WTC11 (cell line): Measurements from ENCODE around the gene PRPH. TPM values are rescaled to one million over a fixed set of nuclear protein-coding genes. Genes with fewer than 3 reads are reported as not detected.

Source experiments
- ATAC-seq: fragments of 200-7000 bp; cut with Tn5 transposase; 2 replicates; pipeline ENCODE4 v1.10.0; 2021; ENCODE audit warnings: mild to moderate bottlenecking, moderate library complexity
- CTCF ChIA-PET: fragments of 300-600 bp; sonication (Branson Sonifier 250); formaldehyde crosslinking; loops from one replicate; lab custom pipeline; 2021; ENCODE audit warnings: antibody characterized with exemption; lab: Charles Lee
- POLR2A ChIA-PET: fragments of 350-600 bp; sonication (Branson Sonifier 250); formaldehyde crosslinking; loops from one replicate; lab custom pipeline; 2021; ENCODE audit warnings: antibody characterized with exemption; lab: Charles Lee
- DNase-seq: peaks from one replicate; pipeline ENCODE4 v3.0.0; 2021; ENCODE audit warnings: low spot score
- H3K27ac Mint-ChIP-seq: 2 replicates; pipeline ENCODE4 v1.8.0; 2021; ENCODE audit warnings: mixed read lengths
- H3K27me3 Mint-ChIP-seq: 2 replicates; pipeline ENCODE4 v1.8.0; 2021; ENCODE audit warnings: low read depth, mild to moderate bottlenecking, moderate library complexity, mixed read lengths
- H3K36me3 Mint-ChIP-seq: 2 replicates; pipeline ENCODE4 v1.8.0; 2021; ENCODE audit warnings: mixed read lengths
- H3K4me1 Mint-ChIP-seq: 2 replicates; pipeline ENCODE4 v1.8.0; 2022; ENCODE audit warnings: mixed read lengths
- H3K4me3 Mint-ChIP-seq: 2 replicates; pipeline ENCODE4 v1.8.0; 2021; ENCODE audit warnings: mild to moderate bottlenecking, moderate library complexity, mixed read lengths
- H3K9me3 Mint-ChIP-seq: 2 replicates; pipeline ENCODE4 v1.8.0; 2021; ENCODE audit warnings: mixed read lengths
- ATF1 ChIP-seq: sonication (generic); formaldehyde crosslinking; IDR thresholded peaks from 2 replicates; pipeline ENCODE4 v1.8.1; 2023; ENCODE audit warnings: mild to moderate bottlenecking, moderate library complexity, missing genetic modification reagents
- CDX4 ChIP-seq: fragments of 250-450 bp; sonication (Bioruptor Pico); IDR thresholded peaks from 2 replicates; pipeline ENCODE4 v1.9.0; 2021; ENCODE audit warnings: moderate library complexity, mild to moderate bottlenecking, inconsistent platforms, borderline replicate concordance
- EMX1 ChIP-seq: fragments of 250-450 bp; sonication (Bioruptor Pico); IDR thresholded peaks from 2 replicates; pipeline ENCODE4 v1.8.0; 2021; ENCODE audit warnings: mild to moderate bottlenecking
- FOXJ3 ChIP-seq: sonication (generic); formaldehyde crosslinking; IDR thresholded peaks from 2 replicates; pipeline ENCODE4 v1.9.0; 2021; ENCODE audit warnings: missing genetic modification reagents, mild to moderate bottlenecking, borderline replicate concordance
- FOXP1 ChIP-seq: sonication (generic); formaldehyde crosslinking; IDR thresholded peaks from 2 replicates; pipeline ENCODE4 v1.8.0; 2022; ENCODE audit warnings: missing genetic modification reagents, mild to moderate bottlenecking, moderate library complexity, borderline replicate concordance
- JAZF1 ChIP-seq: fragments of 250-450 bp; sonication (Bioruptor Pico); IDR thresholded peaks from 2 replicates; pipeline ENCODE4 v1.9.0; 2021; ENCODE audit warnings: moderate library complexity, mild to moderate bottlenecking, inconsistent platforms
- MXD4 ChIP-seq: fragments of 250-450 bp; sonication (Bioruptor Pico); IDR thresholded peaks from 2 replicates; pipeline ENCODE4 v1.8.0; 2021; ENCODE audit warnings: mild to moderate bottlenecking, moderate library complexity, borderline replicate concordance
- MYBL2 ChIP-seq: sonication (generic); formaldehyde crosslinking; IDR thresholded peaks from 2 replicates; pipeline ENCODE4 v1.8.1; 2023; ENCODE audit warnings: mild to moderate bottlenecking, moderate library complexity, missing genetic modification reagents
- NR1H2 ChIP-seq: sonication (generic); formaldehyde crosslinking; IDR thresholded peaks from 2 replicates; pipeline ENCODE4 v1.9.0; 2021; ENCODE audit warnings: mild to moderate bottlenecking, moderate library complexity, missing genetic modification reagents
- PREB ChIP-seq: sonication (generic); formaldehyde crosslinking; IDR thresholded peaks from 2 replicates; pipeline ENCODE4 v1.8.1; 2022; ENCODE audit warnings: mild to moderate bottlenecking, missing genetic modification reagents, moderate library complexity, borderline replicate concordance
- RELA ChIP-seq: sonication (generic); formaldehyde crosslinking; IDR thresholded peaks from 2 replicates; pipeline ENCODE4 v1.8.1; 2022; ENCODE audit warnings: missing genetic modification reagents, mild to moderate bottlenecking, borderline replicate concordance
- SMAD3 ChIP-seq: sonication (generic); formaldehyde crosslinking; IDR thresholded peaks from 2 replicates; pipeline ENCODE4 v1.8.0; 2022; ENCODE audit warnings: missing genetic modification reagents, mild to moderate bottlenecking, borderline replicate concordance
- TEAD1 ChIP-seq: sonication (generic); formaldehyde crosslinking; IDR thresholded peaks from 2 replicates; pipeline ENCODE4 v1.8.0; 2022; ENCODE audit warnings: mild to moderate bottlenecking, missing genetic modification reagents
- TP53 ChIP-seq: sonication (generic); formaldehyde crosslinking; IDR thresholded peaks from 2 replicates; pipeline ENCODE4 v1.8.1; 2023; ENCODE audit warnings: mild to moderate bottlenecking, missing genetic modification reagents
- ZMAT4 ChIP-seq: fragments of 250-450 bp; sonication (Bioruptor Pico); IDR thresholded peaks from 2 replicates; pipeline ENCODE4 v1.9.0; 2021; ENCODE audit warnings: mild to moderate bottlenecking
- ZNF121 ChIP-seq: sonication (generic); formaldehyde crosslinking; IDR thresholded peaks from 2 replicates; pipeline ENCODE4 v1.8.0; 2023; ENCODE audit warnings: missing genetic modification reagents
- ZNF263 ChIP-seq: sonication (generic); formaldehyde crosslinking; IDR thresholded peaks from 2 replicates; pipeline ENCODE4 v1.8.1; 2022; ENCODE audit warnings: low read depth, mild to moderate bottlenecking, moderate library complexity, missing genetic modification reagents
- ZNF416 ChIP-seq: fragments of 250-450 bp; sonication (Bioruptor Pico); IDR thresholded peaks from 2 replicates; pipeline ENCODE4 v1.9.0; 2021; ENCODE audit warnings: mild to moderate bottlenecking, inconsistent platforms
- ZNF423 ChIP-seq: fragments of 250-450 bp; sonication (Bioruptor Pico); IDR thresholded peaks from 2 replicates; pipeline ENCODE4 v2.1.2; 2022; ENCODE audit warnings: mild to moderate bottlenecking, moderate library complexity
- ZNF532 ChIP-seq: fragments of 250-450 bp; sonication (Bioruptor Pico); IDR thresholded peaks from 2 replicates; pipeline ENCODE4 v1.9.0; 2021; ENCODE audit warnings: mild to moderate bottlenecking, borderline replicate concordance
- ZNF671 ChIP-seq: fragments of 250-450 bp; sonication (Bioruptor Pico); IDR thresholded peaks from 2 replicates; pipeline ENCODE4 v1.8.0; 2021; ENCODE audit warnings: mild to moderate bottlenecking
- total RNA-seq: library from RNA; stranded (reverse); gene quantifications from 3 replicates; pipeline ENCODE4 v1.2.3, GENCODE V29; 2021
- TF ChIP-seq, protein P1 (sequence below): sonication (generic); formaldehyde crosslinking; IDR thresholded peaks from 2 replicates; pipeline ENCODE4 v1.8.1; 2022; ENCODE audit warnings: low read depth, missing genetic modification reagents, borderline replicate concordance
- TF ChIP-seq, protein P2 (sequence below): fragments of 200-600 bp; IDR thresholded peaks from 2 replicates; pipeline ENCODE4 v1.8.0; 2022; ENCODE audit warnings: antibody characterized with exemption

PRPH gene
- total RNA-seq, 1 experiment from 2014 or later, result 2.4 TPM

DNA sequence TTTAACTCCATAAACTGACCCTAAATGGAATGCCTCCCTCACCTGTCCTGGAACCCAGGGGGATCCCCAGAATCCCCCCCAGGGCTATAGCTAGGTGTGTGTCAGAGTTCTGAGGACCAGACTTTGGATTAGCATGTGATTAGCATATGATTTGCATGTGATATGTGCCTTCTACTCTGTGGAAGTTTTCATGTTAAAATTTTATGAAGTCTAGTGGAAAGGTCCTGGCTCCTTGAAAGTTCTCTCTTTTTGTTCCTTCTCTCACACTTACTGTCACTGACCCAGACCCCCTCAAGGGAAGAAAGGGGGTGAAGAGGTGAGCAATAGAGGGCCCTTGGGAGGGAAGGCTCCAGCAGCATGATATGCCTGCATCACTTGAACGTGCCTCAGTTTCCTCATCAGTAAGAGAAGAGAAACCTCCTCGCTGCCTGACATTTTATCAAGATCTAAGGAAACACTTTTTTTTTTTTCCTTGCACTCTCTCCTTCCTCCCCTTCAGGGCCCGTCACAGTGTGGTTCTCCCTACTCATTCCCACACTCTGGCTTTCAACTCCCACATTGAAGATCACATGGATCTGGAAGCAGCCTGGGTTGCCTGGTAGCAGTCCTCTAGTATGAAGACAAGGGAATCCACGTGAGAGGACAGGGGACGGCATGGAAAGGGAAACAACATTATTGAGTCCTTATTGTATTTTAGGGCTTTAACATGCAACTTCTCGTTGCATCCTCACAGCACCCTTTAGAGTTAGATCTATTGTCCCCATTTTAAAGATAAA lies 45.3 kb downstream of the PRPH start (continued):
- TF ChIP-seq MYBL2 (CRISPR knock-in tag) (no peak), TP53 (no peak), ATF1 (CRISPR knock-in tag) (no peak), CDX4 (no peak)
- TF ChIP-seq, protein P1, sequence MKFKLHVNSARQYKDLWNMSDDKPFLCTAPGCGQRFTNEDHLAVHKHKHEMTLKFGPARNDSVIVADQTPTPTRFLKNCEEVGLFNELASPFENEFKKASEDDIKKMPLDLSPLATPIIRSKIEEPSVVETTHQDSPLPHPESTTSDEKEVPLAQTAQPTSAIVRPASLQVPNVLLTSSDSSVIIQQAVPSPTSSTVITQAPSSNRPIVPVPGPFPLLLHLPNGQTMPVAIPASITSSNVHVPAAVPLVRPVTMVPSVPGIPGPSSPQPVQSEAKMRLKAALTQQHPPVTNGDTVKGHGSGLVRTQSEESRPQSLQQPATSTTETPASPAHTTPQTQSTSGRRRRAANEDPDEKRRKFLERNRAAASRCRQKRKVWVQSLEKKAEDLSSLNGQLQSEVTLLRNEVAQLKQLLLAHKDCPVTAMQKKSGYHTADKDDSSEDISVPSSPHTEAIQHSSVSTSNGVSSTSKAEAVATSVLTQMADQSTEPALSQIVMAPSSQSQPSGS (CRISPR knock-in tag), result no peak

GRCh38 chr12:49340971-49341776 lies 46.2 kb downstream of the PRPH start:
- H3K4me3 Mint-ChIP-seq, result peak overlapping the region; percentile 67
- ChIA-PET POLR2A (interaction anchor here (1.0 to 2.7 kb wide), 4 partner anchors 9 to 48 kb away, joined by 3 to 18 read pairs (median 9); partner anchors contain the start of gene TROAP), CTCF (interaction anchor here (0.7 to 3.9 kb wide), 45 partner anchors 9 to 605 kb away, joined by 3 to 264 read pairs (median 8); partner anchors contain the start of genes KCNH3, PRPF40B, PRPH and SPATS2)
- no peak for DNase-seq
- peaks cover 99% of the 10 kb centered on the region for H3K27me3 Mint-ChIP-seq
- H3K36me3 Mint-ChIP-seq, result no peaks in the 10 kb centered on the region
- H3K4me1 Mint-ChIP-seq, result peaks cover 51% of the 10 kb centered on the region
- H3K27ac Mint-ChIP-seq, result no peak overlapping the region
- no peak for ATAC-seq
- no peaks in the 10 kb centered on the region for H3K9me3 Mint-ChIP-seq
- TF ChIP-seq JAZF1 (CRISPR knock-in tag) (no peak), ZNF671 (CRISPR knock-in tag) (no peak), SMAD3 (CRISPR knock-in tag) (no peak), RELA (CRISPR knock-in tag) (no peak), MXD4 (CRISPR knock-in tag) (no peak), ZNF416 (no peak), ZMAT4 (no peak), ZNF423 (no peak), ZNF263 (CRISPR knock-in tag) (no peak), ZNF121 (CRISPR knock-in tag) (no peak), ZNF532 (CRISPR knock-in tag) (no peak), PREB (CRISPR knock-in tag) (no peak), FOXP1 (CRISPR knock-in tag) (no peak), FOXJ3 (CRISPR knock-in tag) (no peak), TEAD1 (CRISPR knock-in tag) (no peak), NR1H2 (CRISPR knock-in tag) (no peak), EMX1 (CRISPR knock-in tag) (no peak)
- TF ChIP-seq, protein P2, sequence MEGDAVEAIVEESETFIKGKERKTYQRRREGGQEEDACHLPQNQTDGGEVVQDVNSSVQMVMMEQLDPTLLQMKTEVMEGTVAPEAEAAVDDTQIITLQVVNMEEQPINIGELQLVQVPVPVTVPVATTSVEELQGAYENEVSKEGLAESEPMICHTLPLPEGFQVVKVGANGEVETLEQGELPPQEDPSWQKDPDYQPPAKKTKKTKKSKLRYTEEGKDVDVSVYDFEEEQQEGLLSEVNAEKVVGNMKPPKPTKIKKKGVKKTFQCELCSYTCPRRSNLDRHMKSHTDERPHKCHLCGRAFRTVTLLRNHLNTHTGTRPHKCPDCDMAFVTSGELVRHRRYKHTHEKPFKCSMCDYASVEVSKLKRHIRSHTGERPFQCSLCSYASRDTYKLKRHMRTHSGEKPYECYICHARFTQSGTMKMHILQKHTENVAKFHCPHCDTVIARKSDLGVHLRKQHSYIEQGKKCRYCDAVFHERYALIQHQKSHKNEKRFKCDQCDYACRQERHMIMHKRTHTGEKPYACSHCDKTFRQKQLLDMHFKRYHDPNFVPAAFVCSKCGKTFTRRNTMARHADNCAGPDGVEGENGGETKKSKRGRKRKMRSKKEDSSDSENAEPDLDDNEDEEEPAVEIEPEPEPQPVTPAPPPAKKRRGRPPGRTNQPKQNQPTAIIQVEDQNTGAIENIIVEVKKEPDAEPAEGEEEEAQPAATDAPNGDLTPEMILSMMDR, result no peak
- TF ChIP-seq, protein P1 (CRISPR knock-in tag), result no peak
